DOHH2 (cell line): ENCODE data around the gene VAV2.

Experiments used
- H3F3A ChIP-seq: fragments of 200-600 bp; sonication (generic), shearing (Covaris generic); 2 replicates; pipeline ENCODE4 v1.6.0; 2016; ENCODE audit warnings: antibody characterized with exemption, mild to moderate bottlenecking; ENCODE audit not compliant: control insufficient read depth, insufficient read depth
- H3K27ac ChIP-seq: fragments of 200-600 bp; sonication (generic); 2 replicates; pipeline ENCODE4 v1.5.1; 2014; ENCODE audit warnings: low read depth, mild to moderate bottlenecking, low read length, moderate library complexity
- H3K27me3 ChIP-seq: fragments of 200-600 bp; sonication (generic); 2 replicates; pipeline ENCODE4 v1.6.1; 2014; ENCODE audit warnings: mild to moderate bottlenecking, low read length, mixed read lengths; ENCODE audit not compliant: control insufficient read depth
- H3K36me3 ChIP-seq: fragments of 200-600 bp; sonication (generic); 2 replicates; pipeline ENCODE4 v1.6.1; 2014; ENCODE audit warnings: mild to moderate bottlenecking, low read length, moderate library complexity, mixed read lengths; ENCODE audit not compliant: control insufficient read depth
- H3K4me1 ChIP-seq: fragments of 200-600 bp; sonication (generic); 2 replicates; pipeline ENCODE4 v1.6.1; 2014; ENCODE audit warnings: mild to moderate bottlenecking, low read length, mixed read lengths; ENCODE audit not compliant: control insufficient read depth
- H3K4me2 ChIP-seq: fragments of 200-600 bp; sonication (generic); 2 replicates; pipeline ENCODE4 v1.6.0; 2014; ENCODE audit warnings: mild to moderate bottlenecking, low read length, moderate library complexity
- H3K4me3 ChIP-seq: fragments of 200-600 bp; sonication (generic); 2 replicates; pipeline ENCODE4 v1.5.1; 2014; ENCODE audit warnings: mild to moderate bottlenecking, low read length, mixed read lengths
- H3K79me2 ChIP-seq: fragments of 200-600 bp; sonication (generic); 2 replicates; pipeline ENCODE4 v1.6.1; 2014; ENCODE audit warnings: mild to moderate bottlenecking, low read length, mixed read lengths; ENCODE audit not compliant: control insufficient read depth
- H3K9me2 ChIP-seq: fragments of 200-600 bp; sonication (generic); replicated peaks from 2 replicates; pipeline ENCODE4 v1.6.1; 2014; ENCODE audit warnings: mild to moderate bottlenecking, low read length, mixed read lengths; ENCODE audit not compliant: control insufficient read depth
- H3K9me3 ChIP-seq: fragments of 200-600 bp; sonication (generic); 2 replicates; pipeline ENCODE4 v1.6.1; 2014; ENCODE audit warnings: antibody characterized with exemption, low read length, mixed read lengths; ENCODE audit not compliant: control insufficient read depth, insufficient read depth
- H4K20me1 ChIP-seq: fragments of 200-600 bp; sonication (generic); 2 replicates; pipeline ENCODE4 v1.6.0; 2014; ENCODE audit warnings: low read depth, mild to moderate bottlenecking, antibody characterized with exemption, low read length, moderate library complexity; ENCODE audit not compliant: control insufficient read depth, insufficient read depth
- EZH2phosphoT487 ChIP-seq: fragments of 200-600 bp; sonication (generic); IDR thresholded peaks from 2 replicates; pipeline ENCODE4 v1.6.1; 2017; ENCODE audit warnings: borderline replicate concordance, mild to moderate bottlenecking, antibody characterized with exemption, low read length, moderate library complexity, mixed read lengths
- TF ChIP-seq, protein P1 (sequence below): fragments of 200-600 bp; sonication (generic); IDR thresholded peaks from one replicate; pipeline ENCODE4 v1.5.1; 2014; ENCODE audit warnings: antibody characterized with exemption, mild to moderate bottlenecking, low read depth, low read length; ENCODE audit not compliant: poor library complexity, severe bottlenecking

Gene VAV2

DNA sequence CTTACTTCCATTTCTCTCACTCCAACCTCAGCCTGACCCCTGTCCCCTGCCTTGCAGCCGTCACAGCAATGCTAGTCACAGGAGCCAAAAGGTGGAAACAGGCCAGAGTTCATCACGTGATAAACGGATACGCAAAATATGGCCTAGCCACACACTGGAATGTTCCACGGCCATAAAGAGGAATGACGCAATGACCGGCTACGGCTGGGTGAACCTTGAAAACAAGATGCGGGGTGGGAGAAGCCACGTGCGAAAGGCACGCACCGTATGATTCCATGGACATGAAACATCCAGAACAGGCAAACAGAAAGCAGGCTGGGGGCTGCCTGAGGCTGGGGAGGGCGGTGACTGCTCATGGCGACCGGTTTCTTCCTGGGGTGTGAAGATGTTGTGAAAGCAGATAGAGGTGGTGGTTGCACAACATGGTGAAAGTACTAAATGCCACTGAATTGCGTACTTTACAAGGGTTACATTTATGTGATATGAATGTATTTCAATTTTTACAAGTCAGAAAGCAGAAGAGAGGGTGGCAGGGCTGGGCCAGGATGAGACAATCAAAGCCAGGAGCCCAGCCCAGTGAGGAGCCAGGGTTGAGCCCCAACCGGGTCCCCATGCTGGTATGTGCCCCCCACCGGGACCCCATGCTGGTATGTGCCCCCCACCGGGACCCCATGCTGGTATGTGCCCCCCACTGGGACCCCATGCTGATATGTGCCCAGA, 136.2 kb downstream of the VAV2 start:
- no peaks in the 10 kb centered on the region for H3K4me1 ChIP-seq
- H3K27me3 ChIP-seq, result no peaks in the 10 kb centered on the region
- H3K36me3 ChIP-seq, result no peaks in the 10 kb centered on the region
- H3K9me3 ChIP-seq, result no peaks in the 10 kb centered on the region
- no peak overlapping the region for H3K27ac ChIP-seq
- no peaks in the 10 kb centered on the region for H3K9me2 ChIP-seq
- H3K4me3 ChIP-seq, result no peak overlapping the region
- no peak overlapping the region for H3K4me2 ChIP-seq
- H4K20me1 ChIP-seq, result 0 out of 2 replicates have a peak, but pooled peaks cover 2% of the 10 kb centered on the region
- H3F3A ChIP-seq, result no peaks in the 10 kb centered on the region
- TF ChIP-seq, protein P1, sequence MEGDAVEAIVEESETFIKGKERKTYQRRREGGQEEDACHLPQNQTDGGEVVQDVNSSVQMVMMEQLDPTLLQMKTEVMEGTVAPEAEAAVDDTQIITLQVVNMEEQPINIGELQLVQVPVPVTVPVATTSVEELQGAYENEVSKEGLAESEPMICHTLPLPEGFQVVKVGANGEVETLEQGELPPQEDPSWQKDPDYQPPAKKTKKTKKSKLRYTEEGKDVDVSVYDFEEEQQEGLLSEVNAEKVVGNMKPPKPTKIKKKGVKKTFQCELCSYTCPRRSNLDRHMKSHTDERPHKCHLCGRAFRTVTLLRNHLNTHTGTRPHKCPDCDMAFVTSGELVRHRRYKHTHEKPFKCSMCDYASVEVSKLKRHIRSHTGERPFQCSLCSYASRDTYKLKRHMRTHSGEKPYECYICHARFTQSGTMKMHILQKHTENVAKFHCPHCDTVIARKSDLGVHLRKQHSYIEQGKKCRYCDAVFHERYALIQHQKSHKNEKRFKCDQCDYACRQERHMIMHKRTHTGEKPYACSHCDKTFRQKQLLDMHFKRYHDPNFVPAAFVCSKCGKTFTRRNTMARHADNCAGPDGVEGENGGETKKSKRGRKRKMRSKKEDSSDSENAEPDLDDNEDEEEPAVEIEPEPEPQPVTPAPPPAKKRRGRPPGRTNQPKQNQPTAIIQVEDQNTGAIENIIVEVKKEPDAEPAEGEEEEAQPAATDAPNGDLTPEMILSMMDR, result no peak
- no peak for TF ChIP-seq EZH2phosphoT487
- H3K79me2 ChIP-seq, result no peaks in the 10 kb centered on the region

DNA sequence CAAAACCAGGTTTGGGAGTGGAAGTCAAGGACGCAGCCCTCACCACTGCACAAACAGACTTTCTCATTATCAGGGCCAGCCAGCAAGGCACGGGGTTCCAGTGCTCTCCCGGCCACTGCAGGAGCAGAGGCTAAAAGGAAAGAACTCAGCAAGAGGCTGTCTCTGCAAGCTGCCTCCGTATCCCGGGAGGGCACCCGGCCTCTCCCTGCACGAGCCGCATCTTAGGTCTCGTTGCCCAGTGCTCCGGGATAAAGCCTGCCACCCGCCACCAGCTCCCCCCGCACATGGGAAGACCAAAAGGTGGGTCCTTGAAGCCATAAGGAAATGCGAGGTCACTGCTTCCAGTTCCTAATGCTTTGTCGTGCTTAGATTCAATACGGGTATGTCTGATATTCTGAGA, 136.8 kb downstream of the VAV2 start:
- Histone ChIP-seq H3K4me1 (no peaks in the 10 kb centered on the region), H3K27me3 (no peaks in the 10 kb centered on the region), H3K79me2 (no peaks in the 10 kb centered on the region), H3K4me3 (no peak overlapping the region), H3K9me3 (no peaks in the 10 kb centered on the region), H3K36me3 (no peaks in the 10 kb centered on the region), H4K20me1 (0 out of 2 replicates have a peak, but pooled peaks cover 2% of the 10 kb centered on the region), H3F3A (no peaks in the 10 kb centered on the region), H3K27ac (no peak overlapping the region), H3K4me2 (no peak overlapping the region), H3K9me2 (no peaks in the 10 kb centered on the region)
- TF ChIP-seq, protein P1, result no peak
- no peak for TF ChIP-seq EZH2phosphoT487

DNA sequence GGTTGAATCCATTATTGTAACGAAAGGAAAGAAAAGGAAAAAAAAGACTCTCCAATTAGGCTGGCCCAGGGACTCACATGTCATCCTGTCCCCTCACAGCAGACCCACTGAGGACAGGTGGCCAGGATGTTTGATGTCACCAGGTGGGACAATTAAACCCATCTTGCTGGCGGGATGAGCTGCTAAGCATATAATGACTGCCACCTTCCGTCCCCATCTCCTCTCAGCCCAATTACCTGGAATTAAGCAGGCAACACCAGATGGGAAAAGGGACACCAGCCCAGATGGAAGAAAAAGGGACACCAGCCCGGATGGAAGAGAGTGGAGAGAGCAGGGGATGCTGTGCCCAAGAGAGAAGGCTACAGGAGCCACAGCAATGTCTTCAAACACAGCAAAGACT, 137.4 kb downstream of the VAV2 start:
- Histone ChIP-seq H3K4me1 (no peaks in the 10 kb centered on the region), H3K27ac (no peak overlapping the region)
- no peak for TF ChIP-seq EZH2phosphoT487
- TF ChIP-seq, protein P1, result no peak

More for the DNA sequence above, 137.4 kb downstream of the VAV2 start:
- H3K79me2 ChIP-seq, result no peaks in the 10 kb centered on the region
- 0 out of 2 replicates have a peak, but pooled peaks cover 2% of the 10 kb centered on the region for H4K20me1 ChIP-seq
- H3K27me3 ChIP-seq, result no peaks in the 10 kb centered on the region
- no peak overlapping the region for H3K4me2 ChIP-seq
- no peaks in the 10 kb centered on the region for H3K9me2 ChIP-seq
- H3K36me3 ChIP-seq, result no peaks in the 10 kb centered on the region
- no peaks in the 10 kb centered on the region for H3F3A ChIP-seq
- no peak overlapping the region for H3K4me3 ChIP-seq
- no peaks in the 10 kb centered on the region for H3K9me3 ChIP-seq
